Measurements from ENCODE around the gene ZXDA.

Gene ZXDA

GRCh38 chrX:57899064-57899463 is 11.2 kb downstream of the ZXDA start:
- DNase-seq (ENCODE audit: extremely low spot score) = no peak
- POLR2A ChIA-PET = no interaction called here
- CTCF ChIA-PET = no interaction called here
- TF ChIP-seq L3MBTL2 (conservative IDR thresholded peaks at IDR 0.05) = no peak
- TF ChIP-seq ARNT (IDR thresholded peaks at IDR 0.05) = no peak
- TF ChIP-seq HDGF (IDR thresholded peaks at IDR 0.05; ENCODE audit: borderline replicate concordance) = no peak
- no peak for TF ChIP-seq SUZ12 (IDR thresholded peaks at IDR 0.05)
- TF ChIP-seq FOXK2 (IDR thresholded peaks at IDR 0.05) = no peak
- TF ChIP-seq ZNF384 (IDR thresholded peaks at IDR 0.05) = no peak
- TF ChIP-seq PKNOX1 (IDR thresholded peaks at IDR 0.05) = no peak
- no peak for TF ChIP-seq ELF4 (IDR thresholded peaks at IDR 0.05)
- no peak for TF ChIP-seq LEF1 (IDR thresholded peaks at IDR 0.05; ENCODE audit: borderline replicate concordance)
- TF ChIP-seq NFRKB (IDR thresholded peaks at IDR 0.05) = no peak
- TF ChIP-seq FOXA1 (IDR thresholded peaks at IDR 0.05) = no peak
- TF ChIP-seq SP1 (IDR thresholded peaks at IDR 0.05) = no peak
- no peak for TF ChIP-seq CTBP1 (IDR thresholded peaks at IDR 0.05; ENCODE audit: borderline replicate concordance)
- TF ChIP-seq BHLHE40 (IDR thresholded peaks at IDR 0.05; ENCODE audit: borderline replicate concordance) = no peak
- TF ChIP-seq FOXM1 (IDR thresholded peaks at IDR 0.05; ENCODE audit: borderline replicate concordance) = no peak

DNA sequence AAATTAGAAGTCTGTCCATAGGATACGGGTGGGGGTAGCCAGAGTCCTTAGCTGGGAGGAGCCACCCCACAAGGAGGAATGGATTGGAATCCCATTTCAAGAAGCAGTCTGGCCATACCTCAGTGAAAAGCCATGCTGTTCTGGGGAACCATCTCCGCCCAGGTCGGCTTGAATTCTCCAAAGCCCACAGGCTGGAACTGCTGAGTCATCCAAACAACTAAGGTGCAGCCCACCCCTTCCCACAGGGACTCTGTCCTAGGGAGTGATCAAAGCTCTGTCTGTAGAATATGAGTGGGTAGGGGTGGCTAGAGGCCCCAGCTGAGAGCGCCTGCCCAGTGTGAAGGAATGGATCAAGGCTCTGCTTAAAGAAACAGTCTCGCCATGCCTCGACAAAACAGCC is 38.8 kb downstream of the ZXDA start:
- no peak for DNase-seq (ENCODE audit: extremely low spot score)
- TF ChIP-seq SUZ12 (IDR thresholded peaks at IDR 0.05) (no peak), HDGF (IDR thresholded peaks at IDR 0.05; ENCODE audit: borderline replicate concordance) (no peak), CTBP1 (IDR thresholded peaks at IDR 0.05; ENCODE audit: borderline replicate concordance) (no peak), FOXM1 (IDR thresholded peaks at IDR 0.05; ENCODE audit: borderline replicate concordance) (no peak), PKNOX1 (IDR thresholded peaks at IDR 0.05) (no peak), ELF4 (IDR thresholded peaks at IDR 0.05) (no peak), ARNT (IDR thresholded peaks at IDR 0.05) (no peak)
- ChIA-PET CTCF (no interaction called here), POLR2A (no interaction called here)
